ENCODE results near the gene TSGA10IP.

TSGA10IP gene

GRCh38 chr11:65928667-65929066, 16.6 kb upstream of the TSGA10IP start:
- Histone ChIP-seq H3K27me3 (peaks cover 0 to 9% of the 10 kb centered on the region in 2 donors), H3K36me3 (peaks cover 0 to 6% (median 0%) of the 10 kb centered on the region in 3 donors), H3K4me3 (no peak overlapping the region), H3K27ac (no peak overlapping the region), H3K4me1 (no peaks in the 10 kb centered on the region), H3K9me3 (no peaks in the 10 kb centered on the region)
- TF ChIP-seq, protein P1, sequence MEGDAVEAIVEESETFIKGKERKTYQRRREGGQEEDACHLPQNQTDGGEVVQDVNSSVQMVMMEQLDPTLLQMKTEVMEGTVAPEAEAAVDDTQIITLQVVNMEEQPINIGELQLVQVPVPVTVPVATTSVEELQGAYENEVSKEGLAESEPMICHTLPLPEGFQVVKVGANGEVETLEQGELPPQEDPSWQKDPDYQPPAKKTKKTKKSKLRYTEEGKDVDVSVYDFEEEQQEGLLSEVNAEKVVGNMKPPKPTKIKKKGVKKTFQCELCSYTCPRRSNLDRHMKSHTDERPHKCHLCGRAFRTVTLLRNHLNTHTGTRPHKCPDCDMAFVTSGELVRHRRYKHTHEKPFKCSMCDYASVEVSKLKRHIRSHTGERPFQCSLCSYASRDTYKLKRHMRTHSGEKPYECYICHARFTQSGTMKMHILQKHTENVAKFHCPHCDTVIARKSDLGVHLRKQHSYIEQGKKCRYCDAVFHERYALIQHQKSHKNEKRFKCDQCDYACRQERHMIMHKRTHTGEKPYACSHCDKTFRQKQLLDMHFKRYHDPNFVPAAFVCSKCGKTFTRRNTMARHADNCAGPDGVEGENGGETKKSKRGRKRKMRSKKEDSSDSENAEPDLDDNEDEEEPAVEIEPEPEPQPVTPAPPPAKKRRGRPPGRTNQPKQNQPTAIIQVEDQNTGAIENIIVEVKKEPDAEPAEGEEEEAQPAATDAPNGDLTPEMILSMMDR (IDR thresholded peaks at IDR 0.05) = no peak
- intact Hi-C loops (cut with DNase I; ENCODE audit: low total_unique reads) = no loop called here
- DNase-seq = no peak

DNA sequence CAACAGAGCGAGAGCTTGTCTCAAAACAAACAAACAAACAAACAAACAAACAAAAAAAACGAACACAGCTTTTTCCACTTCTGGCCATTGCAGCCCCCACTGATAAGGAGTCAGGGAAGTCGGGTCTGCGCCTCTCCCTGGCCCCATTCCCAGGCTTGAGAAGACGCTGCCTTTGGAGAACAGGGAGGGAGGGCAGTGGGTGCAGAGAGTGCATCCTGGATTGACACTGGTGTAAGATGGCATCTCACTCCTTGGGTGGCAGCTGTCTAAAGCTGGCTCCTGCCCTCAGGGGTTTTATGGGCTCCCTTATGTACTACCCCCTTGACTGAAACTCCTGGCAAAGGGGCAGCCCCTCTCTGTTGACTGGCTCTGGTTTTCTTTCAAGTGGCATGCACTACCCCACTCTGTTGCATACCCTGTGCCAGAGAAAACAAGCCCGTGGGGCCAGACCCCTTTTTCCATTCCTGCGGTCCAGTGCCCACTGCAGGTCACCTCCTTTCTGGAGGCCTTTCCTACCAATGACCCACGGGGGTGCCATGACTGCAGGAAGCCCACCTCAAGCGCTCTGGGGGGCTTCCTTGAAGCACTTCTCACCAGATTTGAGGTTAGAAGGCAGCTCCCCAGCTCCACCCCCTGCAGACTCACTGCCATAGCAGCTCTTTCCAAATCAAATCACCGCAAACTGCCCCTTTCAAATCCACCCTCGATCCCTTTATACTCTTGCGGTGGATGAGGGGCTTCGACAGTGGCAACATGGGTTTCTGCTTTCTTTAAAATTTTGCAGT, 13.3 kb upstream of the TSGA10IP start:
- Histone ChIP-seq H3K4me1 (no peaks in the 10 kb centered on the region), H3K36me3 (no peaks in the 10 kb centered on the region), H3K9me3 (no peaks in the 10 kb centered on the region), H3K27ac (no peak overlapping the region), H3K4me3 (no peak overlapping the region), H3K27me3 (peaks cover 0 to 11% of the 10 kb centered on the region in 2 donors)
- TF ChIP-seq, protein P1 (IDR thresholded peaks at IDR 0.05) = no peak
- no peak for DNase-seq
- intact Hi-C loops (cut with DNase I; ENCODE audit: low total_unique reads) = no loop called here

DNA sequence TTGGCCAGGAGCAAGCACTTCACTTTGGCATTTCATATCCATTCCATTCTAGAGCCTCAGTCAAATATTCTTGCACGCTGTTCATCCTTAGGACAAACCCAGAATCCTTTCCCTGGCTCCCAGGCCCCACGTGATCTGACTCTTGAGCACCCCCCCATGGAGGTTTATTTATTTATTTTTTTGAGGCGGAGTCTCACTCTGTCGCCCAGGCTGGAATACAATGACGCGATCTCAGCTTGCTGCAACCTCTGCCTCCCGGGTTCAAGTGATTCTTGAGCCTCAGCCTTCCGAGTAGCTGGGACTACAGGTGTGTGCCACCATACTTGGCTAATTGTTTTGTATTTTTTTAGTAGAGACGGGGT, 12.7 kb upstream of the TSGA10IP start:
- H3K9me3 ChIP-seq = no peaks in the 10 kb centered on the region
- intact Hi-C loops (cut with DNase I; ENCODE audit: low total_unique reads) = no loop called here
- peaks cover 0 to 16% of the 10 kb centered on the region in 2 donors for H3K27me3 ChIP-seq
- no peak overlapping the region for H3K27ac ChIP-seq
- TF ChIP-seq, protein P1 (IDR thresholded peaks at IDR 0.05) = no peak
- H3K4me1 ChIP-seq = no peaks in the 10 kb centered on the region
- no peak overlapping the region for H3K4me3 ChIP-seq
- DNase-seq = no peak
- H3K36me3 ChIP-seq = no peaks in the 10 kb centered on the region

GRCh38 chr11:65934014-65934413, 11.3 kb upstream of the TSGA10IP start:
- DNase-seq = no peak
- no peak overlapping the region for H3K27ac ChIP-seq
- H3K4me3 ChIP-seq = no peak overlapping the region
- no peaks in the 10 kb centered on the region for H3K4me1 ChIP-seq
- H3K9me3 ChIP-seq = no peaks in the 10 kb centered on the region
- intact Hi-C loops (cut with DNase I; ENCODE audit: low total_unique reads) = no loop called here
- no peaks in the 10 kb centered on the region for H3K36me3 ChIP-seq
- H3K27me3 ChIP-seq = peaks cover 0 to 19% of the 10 kb centered on the region in 2 donors
- TF ChIP-seq, protein P1 (IDR thresholded peaks at IDR 0.05) = no peak

DNA sequence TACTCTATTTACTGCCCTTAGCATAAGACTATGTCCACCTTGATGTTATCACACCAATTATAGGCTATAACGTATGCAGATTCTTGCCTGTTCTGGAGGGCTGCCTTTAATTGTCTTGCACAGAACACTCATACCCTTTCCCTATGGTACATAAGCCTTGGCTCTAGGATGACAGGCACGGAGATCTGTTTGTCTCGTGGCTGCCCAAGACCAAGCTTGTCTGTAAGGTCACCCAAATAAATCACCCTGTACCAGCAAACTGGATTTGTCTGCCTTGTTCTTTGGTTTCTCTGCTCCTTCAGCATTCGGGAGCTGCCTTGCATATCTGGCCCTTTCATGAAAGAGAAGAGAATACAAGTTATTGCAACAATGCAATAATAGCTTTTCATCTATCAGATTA, 7.5 kb upstream of the TSGA10IP start:
- intact Hi-C loops (cut with DNase I; ENCODE audit: low total_unique reads) = no loop called here
- DNase-seq = no peak
- no peak overlapping the region for H3K4me3 ChIP-seq
- no peaks in the 10 kb centered on the region for H3K36me3 ChIP-seq
- TF ChIP-seq, protein P1 (IDR thresholded peaks at IDR 0.05) = no peak
- no peaks in the 10 kb centered on the region for H3K4me1 ChIP-seq
- H3K27me3 ChIP-seq = peaks cover 0 to 25% of the 10 kb centered on the region in 2 donors
- no peaks in the 10 kb centered on the region for H3K9me3 ChIP-seq
- H3K27ac ChIP-seq = no peak overlapping the region
